Prostate gland (tissue), 2 donors: Measurements from ENCODE around the gene PPP1R2C. TPM values are rescaled to one million over a fixed set of nuclear protein-coding genes. Genes with fewer than 3 reads are reported as not detected.

ENCODE experiments used
- DNase-seq: peaks from one replicate; pipeline ENCODE4 v3.0.0-alpha.2; 2019; ENCODE audit warnings: low spot score
- H3K27ac ChIP-seq, 2 donors: fragments of 200-600 bp; sonication (generic); 2 replicates each; pipeline ENCODE4 v1.5.1; 2017 to 2019
- H3K27me3 ChIP-seq: fragments of 200-600 bp; sonication (generic); replicated peaks from 2 replicates; pipeline ENCODE4 v1.5.1; 2019; ENCODE audit not compliant: insufficient read depth
- H3K36me3 ChIP-seq, 2 donors: fragments of 200-600 bp; sonication (generic); 1 replicate in 1 of 2; 2 replicates in 1 of 2; pipeline versions ENCODE4 v1.5.1 to v1.8.1; 2017 to 2019
- H3K4me1 ChIP-seq: fragments of 200-600 bp; sonication (generic); replicated peaks from 2 replicates; pipeline ENCODE4 v1.5.1; 2019
- H3K4me3 ChIP-seq, 2 donors: fragments of 200-600 bp; sonication (generic); 2 replicates each; pipeline ENCODE4 v1.5.1; 2017 to 2019
- H3K9me3 ChIP-seq: fragments of 200-600 bp; sonication (generic); 2 replicates; pipeline ENCODE4 v1.5.1; 2017
- POLR2A ChIP-seq: fragments of 450-650 bp; IDR thresholded peaks from one replicate; pipeline ENCODE4 v1.6.1; 2016; ENCODE audit warnings: antibody characterized with exemption, mild to moderate bottlenecking
- POLR2AphosphoS5 ChIP-seq: sonication (generic); formaldehyde crosslinking; IDR thresholded peaks from one replicate; pipeline ENCODE4 v1.6.1; 2017; ENCODE audit warnings: antibody characterized with exemption
- WGBS: methylation state at CpG from one replicate; pipeline ENCODE4 v1.1.5; 2018; 5-methylcytosine and 5-hydroxymethylcytosine counted together
- intact Hi-C: fragments of 100-400 bp; cut with DNase I; formaldehyde crosslinking; loops from one replicate; pipeline ENCODE4 v1.14.2; 2022
- total RNA-seq, 2 donors: library from RNA; depleted of rRNA; stranded (reverse); fragments of >200 nt; gene quantifications; one replicate each; pipeline ENCODE4 v1.1.0, GENCODE V29; 2016
- TF ChIP-seq, protein P1 (sequence below), 4 experiments: fragments of 200-600 bp in 2 of 4; fragments of 450-650 bp in 2 of 4; sonication (generic) in 2 of 4; IDR thresholded peaks; 1 replicate in 3 of 4; 2 replicates in 1 of 4; pipeline ENCODE4 v1.5.1; 2016 to 2019; ENCODE audit warnings: antibody characterized with exemption in 4 of 4, mild to moderate bottlenecking in 2 of 4, moderate library complexity in 2 of 4

Gene PPP1R2C
- total RNA-seq, 2 donors from 2014 or later: 6.6 TPM; not detected in 1

DNA sequence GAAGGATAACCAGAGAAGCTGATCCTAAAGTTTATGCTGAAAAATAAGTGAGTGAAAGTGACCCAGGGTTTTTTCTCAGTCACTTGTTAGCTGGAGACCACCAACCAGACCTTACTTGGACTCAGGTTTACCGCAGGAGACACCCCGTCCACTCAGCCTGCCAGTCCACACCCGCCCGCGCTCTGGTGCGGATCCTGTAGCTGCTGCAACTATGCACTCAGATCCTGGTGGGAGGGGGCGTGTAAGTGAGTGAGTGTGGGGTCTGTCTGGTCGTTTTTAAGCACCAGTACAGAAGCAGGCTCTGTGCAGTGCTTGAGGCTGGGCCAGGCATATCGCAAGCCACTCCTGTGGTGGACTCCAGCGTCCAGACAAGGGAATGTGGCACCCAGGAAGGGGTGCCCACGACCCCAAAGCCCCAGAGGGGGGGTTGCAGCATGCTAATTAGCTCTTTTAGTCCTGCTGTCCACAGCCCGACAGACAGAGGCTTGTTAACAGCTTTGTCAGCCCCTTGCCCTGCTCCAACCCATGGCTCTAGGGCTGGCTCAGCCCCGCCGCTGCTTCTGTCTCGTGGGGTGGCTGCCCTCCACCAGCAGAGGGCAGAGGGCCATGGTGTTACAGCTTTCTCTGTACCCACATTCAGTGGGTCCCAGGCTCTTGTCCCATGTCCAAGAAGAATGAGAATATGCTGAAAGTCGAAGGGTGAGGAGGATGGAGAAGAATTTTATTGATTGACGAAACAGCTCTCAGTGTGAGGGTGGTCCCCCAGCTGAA, 40.4 kb upstream of the PPP1R2C start:
- intact Hi-C loops: no loop called here
- H3K36me3 ChIP-seq: no peaks in the 10 kb centered on the region
- no peaks in the 10 kb centered on the region for H3K4me1 ChIP-seq
- H3K27me3 ChIP-seq: no peaks in the 10 kb centered on the region
- no peaks in the 10 kb centered on the region for H3K9me3 ChIP-seq
- TF ChIP-seq, protein P1, sequence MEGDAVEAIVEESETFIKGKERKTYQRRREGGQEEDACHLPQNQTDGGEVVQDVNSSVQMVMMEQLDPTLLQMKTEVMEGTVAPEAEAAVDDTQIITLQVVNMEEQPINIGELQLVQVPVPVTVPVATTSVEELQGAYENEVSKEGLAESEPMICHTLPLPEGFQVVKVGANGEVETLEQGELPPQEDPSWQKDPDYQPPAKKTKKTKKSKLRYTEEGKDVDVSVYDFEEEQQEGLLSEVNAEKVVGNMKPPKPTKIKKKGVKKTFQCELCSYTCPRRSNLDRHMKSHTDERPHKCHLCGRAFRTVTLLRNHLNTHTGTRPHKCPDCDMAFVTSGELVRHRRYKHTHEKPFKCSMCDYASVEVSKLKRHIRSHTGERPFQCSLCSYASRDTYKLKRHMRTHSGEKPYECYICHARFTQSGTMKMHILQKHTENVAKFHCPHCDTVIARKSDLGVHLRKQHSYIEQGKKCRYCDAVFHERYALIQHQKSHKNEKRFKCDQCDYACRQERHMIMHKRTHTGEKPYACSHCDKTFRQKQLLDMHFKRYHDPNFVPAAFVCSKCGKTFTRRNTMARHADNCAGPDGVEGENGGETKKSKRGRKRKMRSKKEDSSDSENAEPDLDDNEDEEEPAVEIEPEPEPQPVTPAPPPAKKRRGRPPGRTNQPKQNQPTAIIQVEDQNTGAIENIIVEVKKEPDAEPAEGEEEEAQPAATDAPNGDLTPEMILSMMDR (IDR thresholded peaks at IDR 0.05): no peak
- no peak for TF ChIP-seq POLR2AphosphoS5
- TF ChIP-seq POLR2A: no peak
- H3K4me3 ChIP-seq: no peak overlapping the region
- DNase-seq: no peak
- H3K27ac ChIP-seq: no peak overlapping the region
- WGBS: 94% methylated on average over 14 of the region's 17 CpGs

DNA sequence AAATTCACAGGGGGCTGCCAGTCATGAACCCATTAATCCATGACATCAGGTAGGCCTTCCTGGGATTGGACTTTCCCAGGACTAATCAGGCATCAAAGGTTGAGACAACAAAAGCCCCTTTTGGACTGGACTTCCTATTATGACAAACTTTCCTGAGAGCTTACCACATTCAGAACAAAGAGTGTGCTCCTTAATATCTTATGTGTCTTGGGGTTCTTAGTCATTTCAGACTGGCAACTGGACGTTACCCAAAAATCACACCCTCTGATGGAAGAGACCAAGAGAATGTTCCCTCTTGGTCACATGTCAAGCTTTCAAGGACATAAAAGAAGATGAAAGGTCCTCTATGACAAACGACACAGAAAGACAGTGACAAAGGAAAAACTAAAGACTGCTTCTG, 31.6 kb upstream of the PPP1R2C start:
- DNase-seq: no peak
- Histone ChIP-seq H3K9me3 (no peaks in the 10 kb centered on the region), H3K27me3 (no peaks in the 10 kb centered on the region), H3K27ac (no peak overlapping the region), H3K36me3 (no peaks in the 10 kb centered on the region), H3K4me3 (no peak overlapping the region), H3K4me1 (no peaks in the 10 kb centered on the region)
- TF ChIP-seq POLR2A (no peak), POLR2AphosphoS5 (no peak)
- TF ChIP-seq, protein P1 (IDR thresholded peaks at IDR 0.05): no peak
- 53% methylated on average over 2 of the region's 2 CpGs for WGBS
- intact Hi-C loops: no loop called here

DNA sequence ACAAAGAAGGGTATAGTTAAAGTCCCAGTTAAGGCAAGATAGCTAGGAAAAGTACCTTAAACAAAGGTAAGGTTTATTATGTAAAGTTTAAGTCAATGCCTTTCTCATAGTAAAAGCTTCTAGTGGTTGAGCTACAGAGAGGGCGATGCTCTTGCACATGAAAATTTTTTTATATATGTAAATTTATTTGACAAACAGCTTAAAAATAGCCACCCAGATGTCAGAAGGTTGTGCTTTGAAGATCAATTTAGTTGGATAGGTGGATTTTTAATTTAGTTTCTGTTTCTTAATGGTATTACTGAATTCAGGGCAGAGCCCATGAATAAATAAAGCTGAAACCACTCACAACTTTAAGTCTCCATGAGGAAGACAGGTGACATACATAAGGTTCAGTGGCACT, 29.4 kb upstream of the PPP1R2C start:
- Histone ChIP-seq H3K36me3 (no peaks in the 10 kb centered on the region), H3K4me1 (no peaks in the 10 kb centered on the region), H3K27ac (no peak overlapping the region), H3K4me3 (no peak overlapping the region), H3K27me3 (no peaks in the 10 kb centered on the region), H3K9me3 (no peaks in the 10 kb centered on the region)
- intact Hi-C loops: no loop called here
- DNase-seq: no peak
- WGBS: 89% methylated on average over 1 of the region's 1 CpG
- TF ChIP-seq POLR2AphosphoS5 (no peak), POLR2A (no peak)
- TF ChIP-seq, protein P1 (IDR thresholded peaks at IDR 0.05): no peak

DNA sequence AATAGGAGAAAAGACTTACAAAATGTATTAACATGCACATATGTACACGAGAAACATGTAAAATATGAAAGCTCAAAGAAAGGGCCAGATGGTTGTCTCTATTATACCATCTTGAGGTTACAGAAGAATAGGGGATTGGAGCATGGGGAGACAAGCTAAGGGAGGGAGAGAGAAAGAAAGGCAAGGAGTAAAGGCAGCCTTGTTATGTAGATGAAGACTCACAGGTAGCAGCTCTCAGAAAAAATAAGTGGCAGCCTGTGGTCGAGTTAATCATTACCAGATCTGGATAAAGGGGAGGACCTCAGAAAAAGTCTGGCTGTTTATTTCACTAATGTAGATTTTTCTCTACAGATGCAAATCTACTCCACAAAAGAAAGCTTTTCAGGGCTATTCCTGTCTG, 26.6 kb upstream of the PPP1R2C start:
- no peaks in the 10 kb centered on the region for H3K36me3 ChIP-seq

More for the DNA sequence above, 26.6 kb upstream of the PPP1R2C start:
- no peak for DNase-seq
- no peaks in the 10 kb centered on the region for H3K9me3 ChIP-seq
- no peak overlapping the region for H3K27ac ChIP-seq
- no peaks in the 10 kb centered on the region for H3K27me3 ChIP-seq
- H3K4me1 ChIP-seq: no peaks in the 10 kb centered on the region
- TF ChIP-seq, protein P1 (IDR thresholded peaks at IDR 0.05): no peak
- TF ChIP-seq POLR2AphosphoS5: no peak
- TF ChIP-seq POLR2A: no peak
- no peak overlapping the region for H3K4me3 ChIP-seq
- intact Hi-C loops: no loop called here
- WGBS: 49% methylated on average over 2 of the region's 2 CpGs
